Effector memory CD8-positive, alpha-beta T cell (primary cell): ENCODE data around the gene LMCD1.

Source experiments
- ATAC-seq: fragments of 150-1000 bp; cut with Tn5 transposase; replicated peaks from 2 replicates; pipeline ENCODE4 v1.10.0; 2021; ENCODE audit warnings: mild to moderate bottlenecking, moderate library complexity
- DNase-seq, 3 experiments: peaks; one replicate each; pipeline ENCODE4 v3.0.0; 2021
- H3K27ac Mint-ChIP-seq, 2 donors: one replicate each; pipeline ENCODE4 v1.8.0; 2022; ENCODE audit warnings: mild to moderate bottlenecking in 2 of 2, mixed read lengths in 2 of 2, moderate library complexity in 2 of 2
- H3K27me3 Mint-ChIP-seq, 2 donors: one replicate each; pipeline ENCODE4 v1.8.0; 2022; ENCODE audit warnings: mixed read lengths in 2 of 2
- H3K36me3 Mint-ChIP-seq: one replicate; pipeline ENCODE4 v1.8.0; 2022; ENCODE audit warnings: mild to moderate bottlenecking, moderate library complexity, mixed read lengths; ENCODE audit not compliant: insufficient read depth
- H3K4me1 Mint-ChIP-seq, 2 donors: one replicate each; pipeline ENCODE4 v1.8.0; 2022; ENCODE audit warnings: low read depth in 2 of 2, mixed read lengths in 2 of 2
- H3K4me3 Mint-ChIP-seq, 2 donors: one replicate each; pipeline ENCODE4 v1.8.0; 2022; ENCODE audit warnings: mild to moderate bottlenecking in 2 of 2, mixed read lengths in 2 of 2, moderate library complexity in 2 of 2
- H3K9me3 Mint-ChIP-seq, 2 donors: one replicate each; pipeline ENCODE4 v1.8.0; 2022; ENCODE audit warnings: mixed read lengths in 2 of 2

The LMCD1 gene

GRCh38 chr3:8610951-8611350, 109.3 kb downstream of the LMCD1 start:
- no peak overlapping the region for H3K4me3 Mint-ChIP-seq
- no peak overlapping the region for H3K27ac Mint-ChIP-seq
- peaks cover 12 to 21% of the 10 kb centered on the region in 2 donors for H3K27me3 Mint-ChIP-seq
- no peaks in the 10 kb centered on the region for H3K36me3 Mint-ChIP-seq
- H3K9me3 Mint-ChIP-seq = no peaks in the 10 kb centered on the region
- ATAC-seq = no peak
- DNase-seq = no peak
- no peaks in the 10 kb centered on the region for H3K4me1 Mint-ChIP-seq

- no peak for DNase-seq
- no peak for ATAC-seq
- Mint-ChIP-seq H3K4me3 (no peak overlapping the region), H3K36me3 (no peaks in the 10 kb centered on the region), H3K27ac (no peak overlapping the region), H3K9me3 (peaks cover 0 to 8% of the 10 kb centered on the region in 2 donors), H3K4me1 (peaks cover 0 to 2% of the 10 kb centered on the region in 2 donors), H3K27me3 (peaks cover 0 to 5% of the 10 kb centered on the region in 2 donors)
Observed at GRCh38 chr3:8617921-8618320, 116.3 kb downstream of the LMCD1 start.

DNA sequence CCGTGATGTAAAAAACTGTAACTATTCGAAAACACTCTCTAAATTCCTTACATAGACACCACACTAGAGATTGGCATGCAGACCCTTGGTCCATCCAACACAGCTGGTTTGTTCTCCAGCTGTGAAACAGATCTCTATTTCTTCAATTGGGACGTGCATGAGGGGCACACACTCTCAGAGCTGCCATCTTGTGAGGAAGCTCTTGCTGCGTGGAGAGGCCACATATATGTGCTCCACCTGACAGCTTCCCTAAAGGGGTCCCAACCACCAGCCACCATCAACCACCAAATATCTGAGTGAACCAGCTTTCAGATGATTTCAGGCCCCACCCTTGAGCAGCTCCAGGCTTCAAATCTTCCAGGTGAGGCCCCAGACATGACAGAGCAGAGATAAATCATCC, 117.3 kb downstream of the LMCD1 start:
- Mint-ChIP-seq H3K27me3 (peaks cover 0 to 13% of the 10 kb centered on the region in 2 donors), H3K9me3 (peaks cover 0 to 8% of the 10 kb centered on the region in 2 donors), H3K4me1 (peaks cover 0 to 2% of the 10 kb centered on the region in 2 donors), H3K36me3 (peaks cover 3% of the 10 kb centered on the region), H3K4me3 (no peak overlapping the region), H3K27ac (no peak overlapping the region)
- ATAC-seq = no peak
- no peak for DNase-seq

DNA sequence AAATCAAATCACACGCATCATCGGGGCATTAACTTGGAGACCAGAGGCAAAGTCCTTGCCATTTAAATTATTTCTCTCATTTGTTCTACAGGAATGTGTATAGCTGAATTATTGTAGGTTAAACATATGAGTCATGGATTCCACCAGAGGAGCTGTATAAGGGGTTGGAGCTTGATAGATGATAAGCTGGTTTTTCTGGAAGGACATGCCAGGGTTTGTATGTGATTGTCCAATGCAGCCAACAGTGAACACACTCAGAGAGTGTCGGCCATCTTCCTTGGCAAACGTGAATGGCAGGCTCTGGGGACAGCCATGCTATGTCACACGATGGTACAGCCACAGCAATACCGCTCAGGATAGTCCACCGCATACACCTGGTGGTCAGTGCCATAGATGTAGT, 117.9 kb downstream of the LMCD1 start:
- H3K9me3 Mint-ChIP-seq = peaks cover 0 to 8% of the 10 kb centered on the region in 2 donors
- peaks cover 0 to 2% of the 10 kb centered on the region in 2 donors for H3K4me1 Mint-ChIP-seq
- H3K4me3 Mint-ChIP-seq = no peak overlapping the region
- H3K27me3 Mint-ChIP-seq = peaks cover 0 to 13% of the 10 kb centered on the region in 2 donors
- ATAC-seq = no peak
- no peak overlapping the region for H3K27ac Mint-ChIP-seq
- no peak for DNase-seq
- H3K36me3 Mint-ChIP-seq = peaks cover 3% of the 10 kb centered on the region

GRCh38 chr3:8621141-8621540, 119.5 kb downstream of the LMCD1 start:
- Mint-ChIP-seq H3K36me3 (peaks cover 3% of the 10 kb centered on the region), H3K4me1 (peaks cover 0 to 2% of the 10 kb centered on the region in 2 donors), H3K9me3 (peaks cover 0 to 8% of the 10 kb centered on the region in 2 donors), H3K27me3 (peaks cover 0 to 13% of the 10 kb centered on the region in 2 donors), H3K27ac (no peak overlapping the region), H3K4me3 (no peak overlapping the region)
- DNase-seq (no peak), ATAC-seq (no peak)

- H3K27ac Mint-ChIP-seq = no peak overlapping the region
Observed at GRCh38 chr3:8621872-8622271, 120.2 kb downstream of the LMCD1 start.

GRCh38 chr3:8622873-8623691, 121.5 kb downstream of the LMCD1 start:
- ATAC-seq (peak; percentile 36), DNase-seq (peak in 2 of 3 experiments; percentile 9 to 20)
- Mint-ChIP-seq H3K27me3 (peaks cover 0 to 13% of the 10 kb centered on the region in 2 donors), H3K27ac (peak overlapping the region in 1 of 2 donors; percentile 23), H3K4me1 (peaks cover 0 to 2% of the 10 kb centered on the region in 2 donors), H3K36me3 (peaks cover 3% of the 10 kb centered on the region), H3K9me3 (peaks cover 0 to 8% of the 10 kb centered on the region in 2 donors), H3K4me3 (peak overlapping the region; percentile 13 to 55)

More at GRCh38 chr3:8621872-8622271, 120.2 kb downstream of the LMCD1 start:
- Mint-ChIP-seq H3K27me3 (peaks cover 0 to 13% of the 10 kb centered on the region in 2 donors), H3K9me3 (peaks cover 0 to 8% of the 10 kb centered on the region in 2 donors), H3K4me3 (no peak overlapping the region), H3K36me3 (peaks cover 3% of the 10 kb centered on the region), H3K4me1 (peaks cover 0 to 2% of the 10 kb centered on the region in 2 donors)
- DNase-seq = no peak
- no peak for ATAC-seq

DNA sequence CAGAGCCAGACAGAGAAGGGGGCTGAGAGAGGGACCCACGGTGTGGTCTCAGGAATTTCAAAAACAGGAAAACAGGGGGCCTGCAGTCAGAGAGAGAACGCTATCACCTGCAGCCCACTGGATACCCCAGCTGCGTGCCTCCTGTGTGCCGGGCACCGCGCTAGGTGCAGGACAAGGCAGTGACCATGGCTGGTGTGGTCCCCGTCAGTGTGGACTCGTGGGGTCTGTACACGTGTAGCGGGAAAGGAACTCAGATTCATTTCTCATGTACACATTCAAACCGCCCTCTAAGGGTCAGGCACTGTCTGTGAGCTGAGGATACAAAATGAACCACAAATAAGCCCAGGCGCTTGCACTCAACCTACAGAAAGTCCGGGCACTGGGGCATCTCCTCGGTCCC, 122.1 kb downstream of the LMCD1 start:
- Mint-ChIP-seq H3K4me3 (peak overlapping the region in 1 of 2 donors; percentile 55), H3K27me3 (peaks cover 0 to 13% of the 10 kb centered on the region in 2 donors), H3K36me3 (peaks cover 3% of the 10 kb centered on the region), H3K4me1 (peaks cover 3% of the 10 kb centered on the region in 2 donors), H3K9me3 (peaks cover 0 to 8% of the 10 kb centered on the region in 2 donors), H3K27ac (no peak overlapping the region)
- ATAC-seq (no peak), DNase-seq (no peak)
